ENCODE measurements around the gene PPT1.
"Not testable (repeated sequence)": the region's sequence is repeated elsewhere in the genome, so short reads cannot be mapped to it uniquely, and the experiment has no call there.

Gene PPT1

DNA sequence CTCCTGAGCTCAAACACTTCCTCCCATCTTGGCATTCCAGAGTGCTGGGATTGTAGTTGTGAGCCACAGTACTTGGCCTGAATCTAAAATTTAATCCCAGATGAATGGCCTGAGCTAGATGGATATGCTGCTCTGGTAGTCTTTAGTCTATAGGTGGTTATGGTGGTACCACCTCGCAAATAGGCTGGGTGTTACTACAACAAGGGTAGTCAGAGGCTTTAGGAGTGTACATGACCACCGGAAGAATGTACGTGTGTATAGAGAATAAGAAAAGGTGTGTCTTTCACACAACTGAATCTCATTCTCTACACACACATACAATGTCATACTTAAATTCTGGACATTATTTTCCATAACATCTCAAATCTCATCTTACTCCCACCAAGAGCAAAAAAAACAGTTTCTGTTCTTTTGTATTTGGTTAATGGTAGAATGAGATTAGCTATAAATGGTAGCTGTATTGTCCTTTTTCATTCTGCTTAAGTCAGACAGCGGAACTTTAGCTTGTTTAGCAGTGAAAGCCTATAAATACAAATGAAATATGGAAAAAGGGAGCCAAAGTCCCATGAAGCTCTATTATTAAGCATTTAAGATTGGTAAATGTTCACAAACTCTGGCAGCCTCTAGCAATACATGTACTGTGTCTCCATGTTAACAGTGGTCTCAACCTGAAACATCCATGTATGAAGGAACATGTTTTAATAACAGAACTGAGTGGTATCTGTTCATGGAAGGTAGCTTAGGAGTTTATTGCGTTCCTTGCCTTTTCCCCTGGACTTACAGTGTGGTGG lies 40.3 kb downstream of the PPT1 start:
- DNase-seq (no peak), ATAC-seq (no peak)

DNA sequence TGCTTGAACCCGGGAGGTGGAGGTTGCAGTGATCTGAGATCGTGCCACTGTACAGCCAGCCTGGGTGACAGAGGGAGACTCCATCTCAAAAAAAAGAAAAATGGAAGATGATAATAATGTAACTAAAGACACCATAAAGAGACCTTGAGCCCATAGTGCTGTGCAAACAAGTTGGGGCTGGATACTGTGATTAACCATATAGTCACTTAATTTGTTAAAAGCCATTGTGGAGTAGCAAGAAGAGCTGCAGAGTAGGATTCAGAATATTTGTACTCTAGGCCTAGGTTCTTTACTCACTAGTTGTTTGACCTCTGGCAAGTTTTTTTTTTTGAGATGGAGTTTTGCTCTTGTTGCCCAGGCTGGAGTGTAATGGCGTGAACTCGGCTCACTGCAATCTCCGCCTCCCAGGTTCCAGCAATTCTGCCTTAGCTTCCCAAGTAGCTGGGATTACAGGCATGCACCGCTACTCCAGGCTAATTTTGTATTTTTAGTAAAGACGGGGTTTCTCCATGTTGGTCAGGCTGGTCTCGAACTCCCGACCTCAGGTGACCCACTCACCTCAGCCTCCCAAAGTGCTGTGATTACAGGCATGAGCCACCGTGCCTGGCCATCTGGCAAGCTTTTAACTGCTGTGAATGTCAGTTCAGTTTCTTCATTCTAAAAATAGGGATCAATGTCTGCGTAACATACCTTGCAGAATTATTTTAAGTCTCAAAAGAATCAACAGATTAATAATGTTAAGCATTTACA lies 43.7 kb downstream of the PPT1 start:
- DNase-seq (no peak), ATAC-seq (no peak)

DNA sequence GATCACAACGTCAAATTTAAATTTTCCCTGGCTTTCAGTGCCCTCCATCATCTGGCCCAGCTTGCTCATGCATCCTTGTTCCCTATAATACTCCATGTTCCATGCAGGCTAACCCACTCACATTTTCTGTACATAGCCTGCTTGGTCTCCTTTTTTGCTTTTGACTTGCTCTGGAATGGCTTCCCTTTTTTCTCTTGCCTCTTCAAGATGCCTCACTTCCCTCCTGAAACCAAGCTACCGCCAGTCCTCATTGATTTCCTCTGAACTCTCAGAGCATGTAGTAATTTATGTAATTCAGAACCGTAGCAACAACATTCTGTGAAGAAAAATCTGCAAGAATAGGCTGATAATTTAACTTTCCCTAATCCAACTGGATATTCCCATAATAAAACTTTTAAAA lies 46.2 kb downstream of the PPT1 start:
- no peak for DNase-seq
- no peak for ATAC-seq

DNA sequence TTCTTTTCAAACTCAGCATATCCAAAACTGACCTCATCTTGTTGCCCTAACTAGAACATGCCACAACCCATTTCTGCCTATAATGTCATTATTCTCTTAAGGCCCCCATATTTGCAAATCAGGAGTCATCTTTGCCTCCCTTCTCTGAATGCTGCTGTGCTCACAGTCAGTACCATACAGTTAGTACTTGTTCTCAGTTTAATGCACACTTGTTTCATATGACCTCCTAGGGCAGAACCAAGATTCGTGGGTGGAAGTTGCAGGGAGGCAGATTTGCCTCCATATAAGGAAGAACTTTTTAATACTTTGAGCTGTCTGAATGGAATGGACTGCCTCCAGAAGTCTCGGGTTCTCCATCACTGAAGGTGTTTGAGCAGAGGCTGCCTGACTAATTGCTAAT lies 47.3 kb downstream of the PPT1 start:
- DNase-seq, result no peak

DNA sequence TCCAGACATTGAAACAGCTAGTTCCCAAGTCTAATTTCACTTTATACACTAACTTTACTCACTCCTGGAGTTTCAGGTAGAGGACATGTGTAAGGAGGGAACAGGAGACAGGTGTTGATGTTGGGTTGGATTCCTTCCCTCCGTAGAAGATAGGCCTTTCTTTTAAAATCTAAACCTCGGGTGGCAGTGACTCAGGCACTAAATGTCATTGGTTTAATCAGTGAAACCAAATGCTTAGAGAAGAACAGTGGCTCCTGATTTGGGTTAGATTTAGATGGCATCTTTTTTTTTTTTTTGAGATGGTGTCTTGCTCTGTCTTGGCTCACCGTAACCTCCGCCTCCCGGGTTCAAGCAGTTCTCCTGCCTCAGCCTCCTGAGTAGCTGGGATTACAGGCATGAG lies 49.3 kb downstream of the PPT1 start:
- peak; percentile 72 for ATAC-seq
- DNase-seq, result no peak

More for the DNA sequence above, 47.3 kb downstream of the PPT1 start:
- peak; percentile 78 for ATAC-seq

DNA sequence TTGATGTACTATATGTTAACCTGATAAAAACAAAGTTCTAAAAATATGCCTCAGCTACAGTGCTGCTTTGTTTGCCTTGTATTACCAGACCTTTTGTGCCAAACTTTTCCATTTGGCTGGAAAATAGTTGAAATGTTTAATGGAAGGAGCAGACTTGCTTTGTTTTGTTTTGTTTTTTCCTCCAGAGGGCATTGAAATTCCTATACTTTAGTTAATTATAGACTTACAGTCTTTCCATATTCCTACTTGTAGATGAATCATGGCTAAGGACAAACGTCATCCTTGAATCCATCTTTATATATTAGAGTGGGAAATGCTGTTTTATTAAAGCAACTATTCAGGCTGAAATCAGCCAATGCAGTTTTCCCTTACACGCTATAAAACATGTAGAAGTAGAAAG lies 49.8 kb downstream of the PPT1 start:
- ATAC-seq, result no peak

DNA sequence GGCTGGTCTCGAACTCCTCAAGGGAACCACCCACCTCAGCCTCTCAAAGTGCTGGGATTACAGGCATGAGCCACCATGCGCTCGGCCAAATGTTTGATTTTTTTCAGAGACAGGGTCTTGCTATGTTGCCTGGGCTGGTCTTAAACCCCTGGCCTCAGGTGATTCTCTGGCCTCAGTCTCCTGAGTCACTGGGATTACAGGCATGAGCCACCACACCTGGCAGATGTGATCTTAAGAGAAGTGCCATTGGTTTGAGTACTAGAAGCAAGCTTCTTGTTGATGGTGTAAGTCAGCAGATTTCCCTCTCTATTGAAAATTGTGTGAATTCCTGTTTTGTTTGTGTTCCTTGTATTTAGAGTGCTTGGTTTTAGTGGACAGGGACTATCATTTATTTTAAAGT lies 51.3 kb downstream of the PPT1 start:
- DNase-seq (no peak), ATAC-seq (no peak)

More for the DNA sequence above, 49.8 kb downstream of the PPT1 start:
- no peak for DNase-seq

DNA sequence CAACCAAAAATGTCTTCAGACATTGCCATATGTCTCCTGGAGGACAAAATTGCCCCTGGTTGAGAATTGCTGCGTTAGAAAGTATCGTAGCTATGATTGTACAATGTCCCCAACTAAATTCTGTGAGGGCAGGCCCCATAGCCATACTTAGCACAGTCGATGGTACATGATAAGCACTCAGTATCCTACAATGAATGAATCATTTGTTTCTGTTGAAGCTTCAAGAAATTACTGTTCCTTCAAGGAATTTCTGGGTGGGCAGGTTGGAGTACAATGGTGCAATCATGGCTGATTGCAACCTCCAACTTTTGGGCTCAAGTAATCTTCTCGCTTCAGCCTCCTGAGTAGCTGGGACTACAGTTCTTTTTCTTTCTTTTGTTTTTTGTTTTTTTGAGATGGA lies 51.9 kb downstream of the PPT1 start:
- no peak for ATAC-seq
- no peak for DNase-seq

DNA sequence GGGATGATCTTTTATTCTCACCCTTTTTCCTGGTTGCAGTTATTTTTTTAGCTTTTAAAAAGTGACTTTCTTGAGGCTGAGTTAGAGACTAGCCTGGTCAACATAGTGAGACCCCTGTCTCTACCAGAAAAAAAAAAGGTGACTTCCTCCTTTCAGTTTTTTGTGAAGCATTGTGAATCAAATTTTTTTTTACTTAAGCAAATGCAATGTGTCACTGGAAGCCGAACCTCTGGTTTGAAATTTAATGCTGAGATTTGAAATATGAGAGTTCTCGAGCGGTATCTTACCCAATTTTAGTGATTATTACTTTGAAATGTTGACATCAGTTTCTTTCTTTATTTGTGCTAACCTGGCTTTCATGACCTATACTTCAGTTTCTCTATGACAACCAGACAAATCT lies 52.9 kb downstream of the PPT1 start:
- ATAC-seq (no peak), DNase-seq (no peak)

DNA sequence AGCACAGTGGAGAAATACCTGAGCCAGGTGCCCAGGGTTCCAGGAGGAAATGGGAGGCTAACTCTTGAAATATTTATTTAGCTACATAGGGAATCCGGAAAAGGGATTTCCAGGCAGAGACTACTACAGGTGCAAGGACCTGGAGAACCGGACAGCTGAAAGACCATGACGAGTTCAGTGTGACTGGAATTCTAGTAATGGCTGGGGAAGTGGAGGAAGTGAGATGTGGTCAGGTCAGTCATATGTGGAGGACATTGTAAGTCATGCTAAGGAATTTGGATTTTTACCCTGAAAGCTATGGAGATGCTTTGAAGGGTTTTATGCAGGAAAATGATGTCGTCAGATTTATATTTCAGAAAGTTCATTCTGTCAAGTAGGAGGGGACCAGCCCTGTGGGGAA lies 54.7 kb downstream of the PPT1 start:
- DNase-seq, result no peak

DNA sequence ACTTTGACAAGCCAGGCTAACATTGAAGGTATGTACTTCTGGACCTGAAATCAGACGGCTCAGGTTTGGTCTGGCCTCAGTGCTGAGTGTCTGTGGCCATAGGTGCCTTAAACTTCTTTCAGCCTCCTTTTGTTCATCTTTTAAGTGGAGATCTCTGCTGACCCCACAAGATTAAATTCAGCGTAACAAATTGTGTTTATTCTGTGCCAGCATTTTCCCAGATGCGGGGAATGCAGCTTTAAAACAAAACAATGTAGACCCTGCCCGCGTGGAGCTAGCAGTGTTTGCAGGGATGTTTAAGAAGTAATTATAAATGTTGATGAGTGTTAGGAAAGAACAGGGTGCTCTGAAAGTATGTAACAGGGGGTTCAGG lies 55.6 kb downstream of the PPT1 start:
- ATAC-seq (no peak), DNase-seq (no peak)

More for the DNA sequence above, 54.7 kb downstream of the PPT1 start:
- ATAC-seq, result no peak

DNA sequence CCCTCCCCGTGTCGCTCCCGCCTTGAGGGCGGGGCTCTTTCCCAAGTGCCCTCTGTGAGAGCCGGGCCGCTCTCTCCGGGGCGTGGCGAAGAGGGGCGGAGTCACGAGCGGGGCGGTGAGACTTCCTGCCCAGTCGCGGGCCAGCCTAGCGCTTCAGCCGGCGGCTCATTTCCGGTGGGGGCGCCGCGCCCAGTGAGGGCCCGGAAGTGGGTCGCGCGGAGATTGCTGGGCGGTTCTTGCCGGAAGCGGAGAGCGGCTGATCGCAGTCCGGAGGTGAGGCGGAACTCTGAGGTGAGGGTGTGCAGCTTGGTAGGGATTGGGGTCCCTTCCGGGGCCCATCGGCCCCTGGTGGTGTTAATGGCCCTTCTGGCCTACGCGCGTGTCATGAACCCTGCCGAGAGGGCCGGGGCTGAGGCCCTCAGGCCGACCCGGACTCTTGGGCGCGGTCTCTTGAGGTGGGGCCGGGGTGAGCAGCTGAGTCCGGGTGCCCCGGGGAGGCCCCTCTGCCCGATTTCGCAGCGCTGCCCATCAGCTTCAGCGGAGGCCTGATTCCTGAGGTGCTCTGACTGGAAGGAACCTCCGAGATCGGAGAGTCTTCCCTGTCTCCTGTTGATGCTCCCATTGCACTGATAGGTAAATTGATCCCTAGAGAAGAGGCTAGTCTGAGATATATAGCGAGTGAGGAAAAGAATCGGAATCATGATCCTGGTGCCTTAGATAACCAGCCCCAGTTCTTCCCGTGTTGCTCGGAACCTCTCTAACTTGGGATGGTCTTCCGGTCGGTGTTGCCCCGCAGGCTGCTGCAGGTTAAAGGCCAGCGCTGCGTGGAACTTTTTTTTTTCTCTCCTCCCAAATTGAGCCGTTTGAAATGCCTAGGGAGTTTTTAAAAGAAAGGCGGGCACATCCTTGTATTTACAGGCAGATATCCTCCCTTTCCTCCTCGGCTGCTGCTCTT lies 56.3 kb downstream of the PPT1 start, which contains the start of gene CAP1:
TSS of gene CAP1 (plus strand) at position 219 of the 955 bp plus-strand sequence. CDS start 18,618 bp downstream, outside the sequence.
- DNase-seq (peak; percentile 100), ATAC-seq (peak; percentile 93)

DNA sequence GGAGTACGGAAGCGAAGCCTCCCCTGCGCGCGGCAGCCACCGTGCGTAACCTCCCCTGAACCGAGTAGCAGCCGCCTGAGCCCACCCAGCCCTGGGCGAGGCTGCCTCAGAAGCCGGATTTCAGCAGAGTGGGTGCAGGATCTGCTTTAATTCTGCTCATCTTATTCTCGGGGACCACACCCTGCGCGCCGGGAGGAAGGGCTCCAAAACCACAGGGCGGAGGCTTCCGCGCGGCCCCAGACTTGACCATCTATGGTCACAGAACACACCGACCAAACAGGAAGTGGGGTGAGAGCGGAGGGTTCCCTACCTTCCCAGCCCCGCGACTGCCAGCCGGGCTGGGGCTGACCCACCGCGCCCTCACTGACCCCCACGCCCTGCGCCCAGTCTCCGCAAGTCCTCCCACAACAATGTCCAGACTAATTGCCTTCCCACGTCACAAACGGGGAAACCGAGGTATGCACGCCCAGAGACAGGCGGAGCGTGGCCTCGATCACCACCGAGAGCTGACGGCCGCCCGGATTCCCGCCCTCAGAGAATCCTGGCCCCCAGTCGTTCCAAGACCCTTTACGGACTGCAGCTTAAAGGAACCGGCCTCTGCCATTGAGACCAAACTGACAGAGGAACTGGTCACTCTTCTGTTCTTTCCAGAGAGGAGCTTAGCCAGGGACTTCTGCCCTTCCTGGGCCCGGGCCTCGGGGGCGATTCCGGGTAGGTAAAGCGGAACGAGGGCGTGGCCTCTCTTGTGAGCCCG lies 57.1 kb downstream of the PPT1 start:
- peak; percentile 65 for ATAC-seq
- DNase-seq, result peak; percentile 86

DNA sequence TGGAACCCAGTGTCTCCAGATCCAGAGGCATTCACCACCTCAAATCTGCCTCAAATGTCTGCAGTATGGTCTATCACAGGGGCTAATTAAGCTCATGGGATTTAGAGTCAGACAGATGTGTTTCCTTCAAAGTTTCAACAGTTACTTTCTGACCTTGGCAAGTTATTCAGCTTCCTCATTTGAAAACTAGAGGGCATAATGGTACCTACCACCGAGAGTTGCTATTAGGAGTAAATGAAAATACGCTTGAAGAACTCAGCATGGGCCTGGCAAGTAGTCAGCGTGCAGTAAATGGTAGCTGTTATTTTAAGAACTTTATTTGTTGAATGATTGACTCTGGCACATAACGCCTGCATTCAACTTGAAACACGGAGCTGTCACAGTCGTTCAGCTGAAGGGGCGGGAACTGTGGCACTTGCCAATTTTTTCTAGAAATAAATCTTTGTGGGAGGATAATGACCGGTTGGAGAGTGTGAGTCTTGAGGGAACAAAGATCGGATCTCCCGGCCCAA lies 57.8 kb downstream of the PPT1 start:
- ATAC-seq (no peak), DNase-seq (no peak)

DNA sequence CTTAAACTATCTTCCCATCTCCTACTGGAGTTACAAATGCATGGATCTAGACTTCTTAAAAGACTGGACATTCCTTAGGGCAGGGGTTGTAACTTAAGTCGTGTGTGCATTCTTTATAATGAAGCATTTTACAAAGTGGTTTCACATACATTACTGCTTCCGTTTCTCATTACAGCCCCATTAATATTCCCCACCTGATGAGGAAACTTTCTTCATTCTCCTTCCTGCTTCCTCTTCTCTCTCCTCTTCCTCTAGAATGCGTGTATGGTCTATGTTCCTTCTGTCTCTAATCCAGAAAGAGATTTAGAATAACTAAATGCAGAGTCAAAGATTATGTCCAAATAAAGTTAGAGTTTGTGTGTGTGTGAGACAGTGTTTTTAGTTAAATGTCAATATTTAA lies 58.4 kb downstream of the PPT1 start:
- no peak for ATAC-seq
- no peak for DNase-seq

DNA sequence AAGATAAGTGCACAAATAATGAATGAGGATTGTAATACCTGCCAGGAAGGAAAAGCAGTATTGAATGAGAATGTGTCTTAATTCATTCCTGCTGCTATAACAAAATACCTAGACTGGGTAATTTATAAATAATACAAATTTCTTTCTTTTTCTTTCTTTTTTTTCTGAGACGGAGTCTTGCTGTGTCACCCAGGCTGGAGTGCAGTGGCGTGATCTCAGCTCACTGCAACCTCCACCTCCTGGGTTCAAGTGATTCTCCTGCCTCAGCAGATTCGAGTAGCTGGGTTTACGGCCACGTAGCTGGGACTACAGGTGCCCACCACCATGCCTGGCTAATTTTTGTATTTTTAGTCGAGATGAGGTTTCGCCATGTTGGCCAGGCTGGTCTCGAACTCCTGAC lies 59.8 kb downstream of the PPT1 start:
- not testable (repeated sequence) for ATAC-seq, DNase-seq

DNA sequence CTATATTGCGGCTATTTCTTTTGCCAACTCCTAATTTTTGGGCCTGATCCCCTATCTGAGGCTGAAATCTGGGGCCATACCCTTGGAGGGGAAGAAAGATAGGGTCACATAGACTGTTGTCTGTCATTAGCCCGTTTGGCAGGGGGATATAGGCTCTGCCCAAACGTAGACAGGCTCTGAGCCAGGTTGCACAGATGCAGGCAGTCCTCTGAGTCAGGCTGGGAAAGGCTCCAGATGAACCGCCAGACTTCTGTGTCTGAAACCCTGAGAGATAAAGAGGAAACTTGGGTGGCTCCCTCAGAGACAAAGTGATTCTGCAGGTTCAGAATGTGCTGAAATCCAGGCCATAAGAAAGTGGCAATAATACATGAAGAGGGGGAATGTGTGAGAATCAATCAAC lies 60.5 kb downstream of the PPT1 start:
- ATAC-seq (no peak), DNase-seq (no peak)

DNA sequence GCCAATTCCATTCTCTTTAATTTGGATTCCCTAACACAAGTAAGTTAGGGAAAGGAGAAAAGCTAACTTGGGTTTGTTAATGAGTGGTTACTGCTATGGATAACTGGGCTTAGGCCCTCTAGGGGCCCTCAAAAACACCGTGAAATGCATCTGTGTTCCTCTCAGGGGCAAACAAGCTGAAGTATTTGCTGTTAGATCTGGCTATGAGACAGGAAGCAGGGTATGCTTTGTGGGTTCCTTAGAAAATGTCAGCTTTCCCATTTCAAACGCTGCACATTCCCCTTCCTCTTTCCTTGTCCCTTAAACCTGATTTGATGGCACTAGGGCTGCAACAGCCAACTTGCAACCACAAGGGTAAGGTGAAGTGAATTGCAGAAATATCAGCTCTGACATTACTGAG lies 62.2 kb downstream of the PPT1 start:
- ATAC-seq (no peak), DNase-seq (no peak)

DNA sequence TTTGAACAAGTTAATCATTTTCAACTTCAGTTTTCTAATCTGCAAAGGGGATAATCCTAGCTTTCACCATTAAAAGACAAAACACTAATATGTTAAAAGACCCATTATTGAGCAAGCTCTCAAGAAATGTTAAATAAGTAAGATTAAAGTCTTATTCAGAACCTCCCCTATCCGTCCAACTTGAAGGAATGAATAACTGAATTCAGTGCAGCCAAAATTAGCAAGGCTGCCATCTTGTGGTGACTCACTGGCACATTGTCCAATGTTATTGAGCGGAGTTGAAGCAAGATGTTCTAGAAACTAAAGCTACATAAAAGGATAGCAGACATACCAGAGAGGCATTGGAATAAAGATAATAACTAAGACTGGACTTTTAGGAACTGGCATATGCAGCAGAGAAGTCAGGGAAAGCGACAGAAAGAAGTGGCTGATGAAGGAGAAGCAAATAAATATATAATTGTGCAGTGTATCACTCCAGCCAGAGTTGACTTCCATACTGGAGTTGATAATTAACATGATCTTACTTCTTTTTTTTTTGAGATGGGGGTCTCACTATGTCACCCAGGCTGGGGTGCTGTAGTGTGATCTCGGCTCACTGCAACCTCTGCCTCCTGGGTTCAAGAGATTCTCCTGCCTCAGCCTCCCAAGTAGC lies 64.7 kb downstream of the PPT1 start:
- DNase-seq (peak; percentile 49), ATAC-seq (no peak)

DNA sequence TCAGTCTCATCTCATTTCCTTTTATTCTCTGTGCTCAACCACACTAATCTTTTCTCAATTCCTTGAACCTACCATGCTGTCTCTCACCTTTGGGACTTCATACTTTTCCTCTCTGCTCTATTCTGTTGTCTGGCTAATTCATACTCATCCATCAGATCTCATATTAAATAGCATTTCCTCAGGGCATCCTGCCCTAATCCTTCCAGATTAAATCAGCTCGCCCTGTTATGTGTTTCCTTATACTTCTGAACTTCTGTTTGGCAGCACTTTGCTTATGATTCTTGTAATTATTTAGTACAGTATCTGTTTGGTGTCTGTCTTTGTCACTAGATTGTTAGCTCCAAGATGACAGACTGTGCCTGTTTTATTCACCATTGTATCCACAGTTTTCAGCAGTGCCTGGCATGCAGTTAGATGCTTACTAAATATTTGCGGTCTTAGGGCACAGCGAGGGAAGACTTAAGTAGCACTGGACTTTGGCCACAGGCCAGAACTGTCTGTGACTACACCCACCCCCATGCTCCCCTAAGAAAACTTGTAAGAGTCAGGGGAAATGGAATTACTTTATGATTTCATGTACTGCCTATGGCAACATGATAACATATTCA lies 66.4 kb downstream of the PPT1 start:
- ATAC-seq (no peak), DNase-seq (no peak)
